Activated CD8-positive, alpha-beta memory T cell treated with anti-CD3 and anti-CD28 coated beads, Interleukin-2, amount 50 U/mL, for 1 hour (primary cell): Measurements from ENCODE around the gene FAM171A1.
"Not testable (repeated sequence)": the region's sequence is repeated elsewhere in the genome, so short reads cannot be mapped to it uniquely, and the experiment has no call there.

ENCODE experiments used
- DNase-seq: peaks from one replicate; pipeline ENCODE4 v3.0.0-alpha.2; 2020; ENCODE audit errors: extremely low read depth

FAM171A1 gene

DNA sequence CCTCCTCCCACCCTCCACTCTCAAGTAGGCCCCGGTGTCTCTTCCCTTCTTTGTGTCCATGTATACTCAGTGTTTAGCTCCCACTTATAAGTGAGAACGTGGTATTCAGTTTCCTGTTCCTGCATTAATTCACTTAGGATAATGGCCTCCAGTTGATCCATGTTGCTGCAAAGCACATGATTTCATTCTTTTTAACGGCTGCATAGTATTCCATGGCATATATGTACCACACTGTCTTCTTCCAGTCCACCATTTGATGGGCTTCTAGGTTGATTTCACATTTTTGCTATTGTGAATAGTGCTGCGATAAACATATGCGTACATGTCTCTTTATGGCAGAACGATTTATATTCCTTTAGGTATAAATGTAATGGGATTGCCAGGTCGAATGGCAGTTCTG is 51.0 kb downstream of the FAM171A1 start:
- DNase-seq, result no peak

DNA sequence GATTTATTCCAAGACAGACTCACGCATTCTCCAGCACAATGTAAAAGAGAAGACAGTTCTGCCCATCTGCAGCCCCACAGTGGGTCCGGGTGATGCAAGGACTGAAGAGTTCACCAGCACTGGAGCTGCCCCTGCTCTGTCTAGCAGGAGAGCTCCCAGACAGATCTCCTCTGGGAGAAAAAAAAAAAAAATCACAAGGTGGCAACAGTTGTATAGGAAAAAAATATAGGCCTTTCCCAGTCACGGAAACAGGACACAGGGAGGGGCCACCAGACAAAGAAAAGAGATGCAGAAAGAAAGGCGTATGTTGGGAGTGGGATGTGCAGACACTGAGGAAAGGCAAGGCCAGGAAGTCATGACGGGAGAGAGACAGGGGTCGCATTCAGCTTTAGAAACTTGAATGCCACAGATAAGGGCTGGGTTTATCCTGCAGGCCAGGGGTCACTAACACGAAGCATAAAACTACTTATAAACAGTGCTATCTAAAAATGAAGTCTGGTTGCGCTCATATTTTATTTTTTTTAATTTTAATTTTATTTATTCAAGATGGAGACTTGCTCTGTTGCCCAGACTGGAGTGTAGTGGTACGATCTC is 54.1 kb downstream of the FAM171A1 start:
- no peak for DNase-seq

DNA sequence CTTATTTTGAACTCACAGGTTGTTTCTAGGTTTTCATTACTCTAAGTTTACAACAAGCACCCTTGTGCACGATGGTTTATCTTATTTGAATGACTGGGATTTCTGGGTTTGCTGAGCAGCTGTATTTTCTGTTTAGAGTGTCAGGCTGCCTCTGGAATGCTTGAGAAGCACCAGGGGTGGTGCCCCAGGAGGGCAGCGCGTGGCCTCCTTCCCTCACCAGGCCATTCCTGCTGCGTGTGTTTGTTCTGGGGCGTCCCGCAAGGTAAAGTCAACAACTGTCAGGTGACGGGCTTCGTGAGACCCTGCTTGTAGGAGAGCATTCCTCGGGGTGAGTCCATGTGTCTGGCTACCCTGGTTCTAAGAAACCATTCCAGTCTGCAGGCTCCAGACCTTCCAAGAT is 54.9 kb downstream of the FAM171A1 start:
- DNase-seq, result no peak

DNA sequence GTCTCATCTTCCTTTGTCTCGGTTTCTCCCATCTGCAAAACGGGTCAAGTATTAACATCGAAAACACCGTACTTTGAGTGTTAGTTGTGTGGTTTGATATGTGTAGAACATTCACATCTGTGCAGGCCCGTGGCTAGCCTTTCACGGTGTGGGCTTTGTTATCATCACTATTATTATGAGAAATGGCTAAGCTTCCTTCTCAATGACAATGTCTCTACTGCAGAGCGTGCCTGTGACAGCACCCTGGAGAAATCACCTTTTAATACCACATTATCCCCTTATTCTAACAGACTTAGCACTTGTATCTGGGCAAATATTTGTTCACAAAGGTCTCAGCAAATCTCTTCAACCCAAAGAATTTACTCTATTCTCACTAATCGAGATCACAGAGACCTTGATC is 55.8 kb downstream of the FAM171A1 start:
- DNase-seq, result no peak

DNA sequence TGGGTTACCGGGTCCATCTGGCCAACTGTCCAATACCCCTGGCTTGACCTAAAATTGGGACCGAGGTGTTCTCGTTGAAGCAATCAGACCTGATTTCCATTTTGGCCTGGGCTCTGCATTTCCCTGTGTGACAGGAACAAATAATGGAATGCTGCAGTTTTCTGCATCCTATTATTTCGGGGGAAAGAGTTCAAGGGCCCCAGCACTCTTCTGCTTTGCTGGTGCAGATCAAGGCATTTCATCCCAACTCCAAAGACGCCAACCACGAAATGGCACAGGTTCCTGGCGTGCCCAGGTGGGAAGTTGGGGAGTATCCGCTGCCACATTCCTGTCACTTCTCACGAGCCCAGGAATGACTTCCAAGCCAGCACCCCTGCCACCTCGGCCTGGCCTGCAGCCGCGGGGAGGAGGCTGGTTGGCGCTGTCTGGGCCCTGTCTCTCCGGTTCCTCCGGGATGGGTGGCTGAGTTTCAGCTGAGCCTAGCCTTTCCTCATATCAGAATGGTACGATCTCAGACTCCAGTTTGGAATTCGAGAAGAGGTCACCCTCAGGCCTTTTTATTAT is 56.5 kb downstream of the FAM171A1 start:
- no peak for DNase-seq

DNA sequence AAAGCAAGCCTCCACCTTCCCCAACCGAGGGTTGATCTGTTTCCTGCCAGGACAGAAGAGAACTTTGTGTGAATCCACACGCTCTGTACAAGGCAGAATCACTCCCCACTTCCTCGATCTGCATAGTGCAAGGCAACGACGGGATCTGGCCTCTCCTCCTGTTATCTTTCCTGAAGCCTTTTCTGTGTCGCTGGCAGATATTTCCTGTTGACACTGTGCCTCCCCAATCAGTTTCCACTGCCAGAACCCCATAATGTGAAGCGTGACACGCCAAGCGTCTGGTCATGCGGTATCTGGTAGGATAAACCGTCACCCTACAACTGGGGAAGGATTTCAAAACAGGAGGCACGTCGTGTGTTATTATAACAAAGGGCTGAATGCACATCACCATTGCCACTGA is 57.2 kb downstream of the FAM171A1 start:
- DNase-seq, result no peak

DNA sequence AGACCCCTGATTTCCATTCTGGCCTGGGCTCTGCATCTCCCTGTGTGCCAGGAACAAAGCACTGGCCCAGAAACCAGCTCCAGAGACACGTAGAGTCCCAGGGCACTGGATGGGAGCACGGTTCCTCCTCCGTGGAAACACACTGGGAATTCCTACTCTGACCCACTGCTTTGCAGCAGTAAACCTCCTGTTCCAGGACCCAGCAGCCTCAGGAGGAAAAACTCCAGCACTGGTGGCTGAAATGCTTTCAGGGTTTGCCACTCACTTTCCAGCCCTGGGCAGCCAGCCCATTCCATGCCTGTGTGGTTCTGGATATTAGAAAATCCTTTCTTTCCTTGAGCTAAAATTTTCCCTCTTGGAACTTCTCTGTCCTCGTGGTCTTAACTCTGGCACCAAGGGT is 58.0 kb downstream of the FAM171A1 start:
- DNase-seq, result no peak

DNA sequence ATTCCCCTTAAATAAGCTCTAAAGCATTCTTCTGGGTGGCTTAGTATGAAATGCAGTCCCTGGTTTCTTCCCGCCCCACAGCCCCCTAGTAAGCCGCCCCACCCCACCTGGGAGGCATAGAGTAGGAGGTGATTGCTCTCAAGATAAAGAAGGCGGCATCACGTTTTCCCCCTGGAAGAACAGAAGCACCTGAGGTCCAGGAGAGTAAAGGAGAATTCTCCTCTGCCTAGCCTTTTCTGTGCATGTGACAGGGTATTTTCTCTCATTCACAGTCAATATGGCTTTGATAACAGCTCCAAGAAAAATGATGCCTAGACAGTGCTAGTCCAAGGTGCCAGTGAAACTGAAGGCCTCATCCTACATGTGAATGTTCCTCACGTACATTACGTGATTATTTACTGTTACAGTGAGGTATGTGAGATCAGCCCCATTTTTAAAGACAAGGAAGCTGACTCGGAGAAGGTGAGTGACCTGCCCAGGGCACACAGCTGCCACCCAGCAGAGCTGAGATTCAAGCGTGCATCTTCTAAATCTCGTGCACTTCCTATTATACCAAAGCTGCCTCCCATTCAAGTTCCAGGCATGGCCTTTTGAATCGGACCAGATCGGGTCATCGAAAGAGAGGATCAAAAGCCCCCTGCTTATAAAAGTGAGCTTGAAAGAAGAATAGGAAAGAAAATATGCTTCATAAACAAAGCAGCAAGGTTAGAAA is 59.4 kb downstream of the FAM171A1 start:
- no peak for DNase-seq

DNA sequence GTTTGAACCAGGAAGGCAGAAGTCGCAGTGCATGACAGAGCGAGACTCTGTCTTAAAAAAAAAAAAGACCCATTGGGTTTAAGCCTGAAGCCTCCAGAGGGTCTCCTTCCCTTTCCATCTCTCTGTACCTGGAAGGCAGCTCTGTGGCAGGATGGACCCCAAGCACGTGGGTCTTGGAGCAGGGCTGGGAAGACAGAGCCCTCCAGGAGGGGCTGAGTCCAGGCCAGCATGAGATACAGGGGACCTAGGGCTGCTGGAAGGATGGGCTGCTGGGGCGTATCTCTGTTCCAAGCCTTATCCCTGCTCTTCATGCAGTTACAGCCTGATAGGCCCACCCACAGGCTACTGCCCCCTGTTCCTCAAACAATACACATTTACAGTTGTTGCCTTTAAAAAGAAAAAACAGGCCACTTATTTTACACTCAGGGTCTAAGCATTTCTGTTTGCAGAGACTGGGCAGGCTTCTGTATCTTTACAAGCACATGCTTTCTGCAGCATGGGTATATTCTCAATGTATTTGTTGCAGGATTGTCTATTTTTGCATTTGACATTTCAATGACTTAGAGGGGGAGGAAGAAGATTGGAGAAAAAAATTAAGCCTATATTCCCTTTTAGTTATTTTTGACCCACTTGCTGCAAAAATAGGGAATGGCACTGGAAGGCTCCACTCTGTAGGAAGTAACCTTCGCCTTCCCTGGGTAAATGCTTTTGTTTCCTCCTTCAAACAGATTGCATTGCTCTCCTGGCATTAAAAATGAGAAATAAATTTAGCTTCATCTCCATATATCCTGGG is 60.1 kb downstream of the FAM171A1 start:
- DNase-seq, result no peak

DNA sequence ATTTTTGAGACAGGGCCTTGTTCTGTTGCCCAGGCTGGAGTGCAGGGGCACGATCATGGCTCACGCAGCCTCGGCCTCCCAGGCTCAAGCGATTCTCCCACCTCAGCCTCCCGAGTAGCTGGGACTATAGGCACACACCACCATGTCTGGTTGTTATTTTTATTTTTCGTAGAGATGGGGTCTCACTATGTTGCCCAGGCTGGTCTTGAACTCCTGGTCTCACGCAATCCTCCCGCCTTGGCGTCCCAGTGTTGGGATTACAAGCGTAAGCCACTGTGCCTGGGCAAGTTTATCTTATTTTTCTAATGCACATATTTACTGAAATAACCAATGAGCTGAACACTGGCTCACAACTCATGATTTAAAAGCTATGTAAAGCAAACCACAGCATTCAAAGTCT is 61.9 kb downstream of the FAM171A1 start:
- DNase-seq, result no peak

DNA sequence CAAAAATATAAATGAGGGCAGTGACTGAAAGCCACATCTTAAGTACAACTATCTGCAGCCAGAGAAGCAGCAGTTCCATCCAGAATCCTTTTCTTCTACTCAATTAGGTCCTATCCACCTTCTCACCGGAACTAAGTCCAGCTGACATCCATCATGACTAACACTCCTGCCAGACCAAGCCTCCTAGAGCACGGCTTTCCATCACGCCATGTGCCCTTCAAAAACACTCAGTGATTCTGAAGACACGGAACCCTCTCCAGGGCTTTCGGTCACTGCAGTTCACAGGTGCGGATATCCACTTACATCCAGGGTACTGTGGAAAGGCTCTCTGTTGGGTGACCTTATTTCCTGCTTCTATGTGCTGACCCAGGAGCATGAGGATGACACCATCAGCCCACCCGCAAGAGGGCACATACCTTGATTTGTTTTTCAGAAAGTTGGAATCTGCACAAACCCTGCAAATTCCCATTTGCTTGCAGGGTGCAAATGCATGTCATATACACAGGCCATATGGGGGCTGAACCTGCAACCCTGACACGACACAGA is 64.3 kb downstream of the FAM171A1 start:
- DNase-seq, result no peak

DNA sequence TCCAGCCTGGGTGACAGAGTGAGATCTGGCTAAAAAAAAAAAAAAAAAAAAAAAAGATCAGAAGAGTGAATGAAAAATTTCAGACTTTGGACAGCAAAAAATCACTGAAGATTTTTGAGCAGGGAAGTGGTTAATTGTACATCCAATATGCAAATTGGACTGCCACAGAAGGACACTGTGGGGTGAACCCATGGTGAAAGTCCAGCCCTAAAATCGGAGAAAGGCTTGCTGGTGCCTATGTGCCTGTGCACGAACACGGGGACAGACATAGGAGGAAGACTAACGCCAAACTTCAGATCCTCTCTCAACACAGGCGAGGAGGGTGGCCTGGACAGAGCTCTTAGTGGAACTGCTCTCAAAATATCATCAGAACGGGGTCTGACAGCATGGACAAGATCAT is 65.5 kb downstream of the FAM171A1 start:
- no peak for DNase-seq

DNA sequence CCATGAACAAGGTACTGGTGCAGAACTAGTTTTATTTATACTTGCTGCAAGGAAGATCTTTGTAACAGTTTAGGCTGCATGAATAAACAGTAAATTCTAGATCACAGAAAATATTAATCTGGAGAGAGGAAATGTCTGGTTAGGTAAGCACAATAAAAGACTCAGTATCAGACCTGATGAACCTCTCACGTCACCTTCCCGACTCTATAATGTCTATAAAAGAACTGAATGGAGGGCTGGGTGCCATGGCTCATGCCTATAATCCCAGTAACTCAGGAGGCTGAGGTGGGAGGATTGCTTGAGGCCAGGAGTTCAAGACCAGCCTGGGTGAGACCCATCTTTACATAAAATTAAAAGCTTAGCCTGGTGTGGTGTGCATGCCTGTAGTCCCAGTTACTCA is 65.9 kb downstream of the FAM171A1 start:
- no peak for DNase-seq

DNA sequence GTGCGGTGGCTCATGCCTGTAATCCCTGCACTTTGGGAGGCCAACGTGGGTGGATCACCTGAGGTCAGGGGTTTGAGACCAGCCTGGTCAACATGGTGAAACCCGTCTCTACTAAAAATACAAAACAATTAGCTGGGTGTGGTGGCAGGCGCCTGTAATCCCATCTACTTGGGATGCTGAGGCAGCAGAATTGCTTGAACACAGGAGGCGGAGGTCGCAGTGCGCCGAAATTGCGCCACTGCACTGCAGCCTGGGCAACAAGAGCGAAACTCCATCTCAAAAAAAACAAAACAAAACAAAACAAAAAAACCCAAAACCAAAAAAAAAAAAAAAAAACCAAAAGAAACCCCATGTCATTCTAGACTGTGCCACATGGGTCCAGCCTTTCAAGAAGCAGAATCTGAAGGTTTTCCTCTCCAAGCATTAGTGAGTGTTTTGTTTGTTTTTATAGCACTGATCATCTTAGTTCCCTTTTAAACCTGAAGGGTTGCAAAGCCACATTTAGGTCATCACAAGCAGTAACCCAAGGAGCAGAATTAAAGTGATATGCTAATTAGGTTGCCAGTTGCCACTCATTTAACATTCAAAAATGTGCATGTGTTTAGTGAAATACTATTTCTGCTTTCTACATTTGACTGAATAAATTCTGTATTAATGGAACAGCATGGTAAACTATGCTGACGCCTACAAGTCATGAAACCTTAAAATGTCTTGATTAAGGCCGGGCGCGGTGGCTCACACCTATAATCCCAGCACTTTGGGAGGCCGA is 68.7 kb downstream of the FAM171A1 start:
- DNase-seq, result not testable (repeated sequence)

DNA sequence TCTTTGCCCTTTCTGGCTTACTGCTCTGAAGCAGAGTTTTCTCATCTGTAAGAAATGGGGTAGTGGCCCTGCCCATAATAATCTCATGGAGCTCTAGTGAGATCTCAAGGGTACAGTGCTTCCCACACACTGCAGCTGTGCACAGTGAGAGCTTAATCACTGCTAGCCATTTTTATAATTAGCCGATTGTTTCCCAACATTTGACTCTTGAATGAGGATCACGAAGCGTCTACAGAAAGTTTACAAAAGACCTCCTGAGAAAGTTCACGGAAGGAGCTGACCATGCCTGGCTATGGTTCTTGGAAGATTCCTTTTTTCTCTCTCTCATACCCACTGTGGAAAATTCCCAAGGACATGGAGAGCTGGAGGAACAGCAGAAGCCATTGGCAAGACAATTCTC is 70.4 kb downstream of the FAM171A1 start:
- DNase-seq, result no peak

DNA sequence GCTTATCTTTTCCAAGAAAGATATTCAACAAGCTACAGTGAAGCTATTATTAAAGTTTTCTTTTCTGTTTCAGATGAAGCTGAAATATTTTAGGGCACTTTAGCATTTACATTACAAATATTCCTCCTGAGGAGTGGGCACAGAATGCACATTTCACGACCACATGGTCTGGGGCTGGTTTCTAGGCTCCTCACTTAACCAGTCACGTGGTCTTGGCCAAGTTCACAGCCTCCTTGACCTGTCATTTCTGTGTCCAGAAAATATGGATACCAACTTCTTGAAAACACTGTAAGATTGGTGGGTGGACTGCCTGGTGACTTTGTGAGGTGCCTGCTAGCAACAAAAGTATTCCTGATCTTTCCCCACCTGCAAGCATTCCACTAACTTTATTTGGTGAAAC is 70.9 kb downstream of the FAM171A1 start:
- no peak for DNase-seq

DNA sequence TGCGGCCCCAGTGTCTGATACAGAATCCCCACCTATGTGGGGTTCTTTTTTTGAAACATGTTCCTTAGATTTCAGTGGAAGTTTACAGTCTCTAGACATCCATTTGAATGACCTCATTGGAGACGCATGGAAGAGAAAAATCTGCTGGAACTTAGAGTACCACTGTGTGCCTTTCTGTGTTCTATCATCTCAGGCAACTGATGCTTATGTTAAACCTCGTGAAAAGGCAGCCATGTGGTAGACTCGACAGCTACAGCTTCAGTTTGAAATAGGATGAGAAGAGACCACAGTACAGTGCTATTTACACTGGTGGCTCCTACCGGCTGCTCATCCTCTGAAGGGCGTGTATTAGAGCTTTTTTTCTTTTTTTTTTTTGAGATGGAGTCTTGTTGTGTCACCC is 74.4 kb downstream of the FAM171A1 start:
- DNase-seq, result no peak

DNA sequence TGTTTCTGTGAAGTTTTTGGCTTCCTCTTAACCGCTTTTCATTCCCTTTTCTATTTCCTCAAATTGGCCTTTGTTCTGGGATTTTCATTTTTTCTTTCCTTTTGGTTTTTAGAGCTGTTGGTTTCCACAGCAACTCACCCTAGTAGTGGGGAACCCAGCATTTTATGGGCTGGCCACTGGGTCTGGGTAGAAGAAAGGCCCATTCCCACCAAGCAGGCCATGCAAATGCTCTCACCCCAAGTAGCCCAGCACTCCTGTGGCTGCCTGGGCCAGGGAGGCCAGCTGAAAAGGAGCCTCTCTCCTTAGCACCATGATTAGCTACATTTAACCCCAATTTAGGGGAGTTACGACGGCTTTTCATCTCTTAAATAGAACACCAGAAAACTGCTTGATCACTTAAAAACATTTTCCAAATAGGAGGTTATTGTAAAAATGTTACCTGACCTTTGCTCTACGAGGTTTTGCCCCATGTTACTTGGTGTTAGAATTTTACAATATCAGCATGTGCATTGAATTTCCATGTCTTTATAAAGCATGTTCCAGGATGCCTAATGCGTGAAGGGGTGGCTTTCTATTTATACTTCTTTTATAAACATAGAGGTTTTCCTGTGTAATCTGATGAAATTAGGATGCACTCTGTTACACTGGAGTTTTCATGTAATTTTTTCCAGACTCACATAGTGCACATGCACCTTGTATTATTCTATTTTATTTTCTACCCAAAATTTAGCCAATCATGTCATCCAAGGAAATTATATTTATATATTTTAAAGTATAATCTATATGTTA is 75.4 kb downstream of the FAM171A1 start:
- no peak for DNase-seq

DNA sequence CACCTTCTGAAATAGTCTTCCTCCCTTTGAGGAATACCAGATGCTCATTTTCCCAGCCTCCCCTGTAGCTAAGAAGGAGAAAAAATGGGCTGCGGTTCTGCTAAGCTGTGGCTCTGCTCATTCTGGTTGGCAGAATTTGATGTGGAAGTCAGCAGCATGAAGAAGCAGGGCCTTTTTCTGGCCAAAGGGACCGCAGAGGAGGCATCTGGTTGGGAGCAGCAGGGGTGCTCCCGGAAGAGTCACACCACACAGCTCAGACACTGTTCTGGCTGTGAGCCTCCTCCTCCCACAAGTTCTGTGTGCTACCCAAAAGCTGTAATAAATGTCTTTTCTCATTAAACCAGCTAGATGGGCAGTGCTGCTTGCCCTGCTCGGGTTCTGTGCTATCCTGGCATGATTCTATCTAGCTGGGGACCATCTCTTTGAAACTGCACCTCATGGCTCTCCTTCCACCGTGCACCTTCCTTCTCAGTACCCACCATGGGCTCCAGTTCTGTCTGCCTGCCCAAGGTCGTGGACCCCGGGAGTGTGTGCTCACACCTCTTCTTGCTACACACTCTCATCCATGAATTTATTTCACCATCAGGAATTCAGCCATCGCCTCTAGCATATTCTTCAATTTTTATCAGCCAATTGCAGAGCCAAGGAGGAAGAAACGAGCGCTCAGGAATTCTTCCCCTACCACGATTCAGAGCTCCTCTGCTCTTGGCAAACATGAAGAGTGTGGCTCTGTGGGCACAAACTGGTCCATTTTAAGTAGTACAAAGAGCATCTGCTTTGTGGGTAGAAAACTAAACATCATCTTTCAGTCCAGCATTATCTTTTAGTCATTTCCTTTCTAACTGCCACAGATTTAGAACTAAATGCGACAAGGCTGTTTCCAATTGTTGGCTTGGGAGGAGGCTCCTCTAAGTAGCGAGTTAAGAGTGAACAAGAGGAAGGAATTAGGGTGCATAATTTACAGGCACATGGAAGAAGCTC is 76.9 kb downstream of the FAM171A1 start:
- DNase-seq, result no peak

DNA sequence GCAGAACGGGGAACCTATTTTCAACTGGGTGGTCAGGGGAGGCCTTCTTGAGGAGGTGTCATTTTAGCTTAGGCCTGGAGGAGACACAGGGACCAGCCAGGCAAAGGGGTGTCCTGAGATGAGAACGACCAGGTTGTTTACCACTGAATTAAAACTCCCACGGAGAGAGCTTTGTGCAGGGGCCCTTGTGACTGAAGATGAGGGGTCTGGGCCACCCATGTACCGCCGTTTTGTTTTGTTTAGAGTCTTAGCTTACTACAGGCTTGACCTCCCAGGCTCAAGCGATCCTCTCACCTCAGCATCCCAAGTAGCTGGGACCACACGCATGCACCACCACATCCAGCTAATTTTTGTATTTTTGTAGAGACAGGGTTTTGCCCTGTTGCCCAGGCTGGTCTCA is 80.4 kb downstream of the FAM171A1 start:
- no peak for DNase-seq
